IPS DF 6.9 (cell line): ENCODE data around the gene NME1.

Source experiments
- DNase-seq: peaks from one replicate; pipeline ENCODE4 v3.0.0-alpha.2; 2013; ENCODE audit warnings: low read depth, low spot score
- H3K27ac ChIP-seq: one replicate; pipeline ENCODE4 v1.5.1; 2013; ENCODE audit warnings: low read length, control low read depth
- H3K27me3 ChIP-seq: 2 replicates; pipeline ENCODE4 v1.6.1; 2013; ENCODE audit warnings: mild to moderate bottlenecking, low read length; ENCODE audit not compliant: control insufficient read depth, insufficient read depth
- H3K36me3 ChIP-seq: 2 replicates; pipeline ENCODE4 v1.6.1; 2013; ENCODE audit warnings: low read length; ENCODE audit not compliant: control insufficient read depth, insufficient read depth
- H3K4me1 ChIP-seq: 2 replicates; pipeline ENCODE4 v1.6.1; 2013; ENCODE audit warnings: low read length; ENCODE audit not compliant: control insufficient read depth, insufficient read depth
- H3K4me3 ChIP-seq: 2 replicates; pipeline ENCODE4 v1.5.1; 2013; ENCODE audit warnings: mild to moderate bottlenecking, low read length
- H3K9me3 ChIP-seq: 2 replicates; pipeline ENCODE4 v1.6.1; 2013; ENCODE audit warnings: low read length, inconsistent platforms; ENCODE audit not compliant: control insufficient read depth, insufficient read depth
- WGBS: extraction: QIAGEN DNeasy Blood & Tissue Kit; methylation state at CpG from one replicate; pipeline ENCODE4 v1.1.7; 2013; ENCODE audit warnings: mixed read lengths, missing lambda C conversion rate; ENCODE audit not compliant: insufficient read length, insufficient coverage; 5-methylcytosine and 5-hydroxymethylcytosine counted together

The NME1 gene

DNA sequence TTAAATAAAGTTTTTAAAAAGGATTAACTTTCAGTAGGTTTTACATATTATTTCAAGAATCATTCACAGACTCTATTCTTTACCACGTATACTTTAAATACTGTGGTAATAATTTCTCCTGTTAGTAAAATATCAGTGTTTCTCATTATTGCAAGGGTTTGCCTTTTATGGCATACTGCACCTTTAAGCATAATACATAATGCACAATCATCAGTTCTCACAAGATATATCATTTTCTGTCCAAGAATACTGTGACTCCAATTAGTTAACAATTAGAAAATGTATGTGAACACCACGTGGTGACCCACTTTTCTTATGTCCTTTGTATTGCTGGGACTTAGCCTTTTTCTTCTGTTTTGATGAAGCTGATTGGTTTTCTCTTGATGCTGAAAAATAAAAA is 38.5 kb downstream of the NME1 start:
- H3K36me3 ChIP-seq = peaks cover 12% of the 10 kb centered on the region; the same call in 1 of the 2 replicates
- DNase-seq = no peak
- no peak overlapping the region for H3K27ac ChIP-seq
- H3K27me3 ChIP-seq = no peaks in the 10 kb centered on the region
- no CpG with 5 or more reads among the region's 2 CpGs for WGBS
- no peak overlapping the region for H3K4me3 ChIP-seq
- H3K4me1 ChIP-seq = no peaks in the 10 kb centered on the region
- no peaks in the 10 kb centered on the region for H3K9me3 ChIP-seq

DNA sequence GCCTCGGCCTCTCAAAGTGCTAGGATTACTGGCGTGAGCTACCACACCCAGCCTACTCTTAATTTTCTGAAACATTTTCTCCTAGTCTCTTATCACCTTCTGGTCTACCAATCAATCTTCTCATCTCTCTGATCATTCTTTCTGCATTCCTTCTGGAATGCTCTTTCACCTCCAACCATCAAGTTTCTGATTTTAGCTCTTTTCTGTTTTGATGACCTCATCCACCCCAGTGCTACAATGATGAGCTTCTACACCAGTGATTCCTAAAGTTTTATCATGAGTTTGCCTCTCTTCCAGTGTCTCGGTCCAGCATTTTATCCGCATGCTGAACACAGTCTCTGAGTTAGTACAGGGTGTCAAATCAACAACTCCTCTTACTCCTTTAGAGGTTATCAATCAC is 44.4 kb downstream of the NME1 start:
- Histone ChIP-seq H3K4me3 (no peak overlapping the region), H3K27ac (no peak overlapping the region), H3K9me3 (no peaks in the 10 kb centered on the region), H3K4me1 (no peaks in the 10 kb centered on the region), H3K36me3 (peaks cover 9% of the 10 kb centered on the region; the same call in 1 of the 2 replicates), H3K27me3 (no peaks in the 10 kb centered on the region)
- no CpG with 5 or more reads among the region's 4 CpGs for WGBS
- no peak for DNase-seq

DNA sequence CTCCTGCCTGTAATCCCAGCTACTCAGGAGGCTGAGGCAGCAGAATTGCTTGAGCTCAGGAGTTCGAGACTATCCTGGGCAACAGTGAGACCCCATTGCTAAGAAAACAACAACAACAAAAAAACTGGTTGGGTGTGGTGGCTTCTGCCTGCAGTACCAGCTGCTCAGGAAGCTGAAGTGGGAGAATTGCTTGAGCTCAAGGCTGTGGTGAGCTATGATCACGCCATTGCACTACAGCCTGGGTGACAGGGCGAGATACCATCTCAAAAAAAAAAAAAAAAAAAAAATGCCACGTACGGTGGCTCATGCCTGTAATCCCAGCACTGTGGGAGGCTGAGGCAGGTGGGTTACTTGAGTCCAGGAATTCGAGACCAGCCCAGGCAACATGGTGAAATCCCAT is 46.9 kb downstream of the NME1 start:
- no peak for DNase-seq
- no peaks in the 10 kb centered on the region for H3K27me3 ChIP-seq
- H3K4me1 ChIP-seq = no peaks in the 10 kb centered on the region
- no peaks in the 10 kb centered on the region for H3K9me3 ChIP-seq
- WGBS = no CpG with 5 or more reads among the region's 6 CpGs
- H3K4me3 ChIP-seq = no peak overlapping the region
- peaks cover 8% of the 10 kb centered on the region; the same call in 1 of the 2 replicates for H3K36me3 ChIP-seq
- H3K27ac ChIP-seq = no peak overlapping the region

DNA sequence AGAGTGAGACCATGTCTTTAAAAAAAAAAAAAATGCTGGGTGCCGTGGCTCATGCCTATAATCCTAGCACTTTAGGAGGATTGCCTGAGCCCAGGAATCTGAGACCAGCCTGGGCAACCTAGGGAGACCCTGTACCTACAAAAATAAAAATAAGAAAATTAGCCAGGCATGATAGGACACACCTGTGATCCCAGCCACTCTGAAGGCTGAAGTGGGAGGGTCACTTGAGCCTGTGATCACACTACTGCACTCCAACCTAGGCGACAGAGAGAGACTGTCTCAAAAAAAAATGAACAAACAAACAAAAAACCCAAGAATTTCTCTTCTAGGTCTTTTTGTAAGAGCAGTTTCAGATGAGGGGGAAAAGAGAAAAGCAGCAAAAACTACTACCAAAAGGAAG is 47.5 kb downstream of the NME1 start:
- H3K36me3 ChIP-seq = peaks cover 10% of the 10 kb centered on the region; the same call in 1 of the 2 replicates

DNA sequence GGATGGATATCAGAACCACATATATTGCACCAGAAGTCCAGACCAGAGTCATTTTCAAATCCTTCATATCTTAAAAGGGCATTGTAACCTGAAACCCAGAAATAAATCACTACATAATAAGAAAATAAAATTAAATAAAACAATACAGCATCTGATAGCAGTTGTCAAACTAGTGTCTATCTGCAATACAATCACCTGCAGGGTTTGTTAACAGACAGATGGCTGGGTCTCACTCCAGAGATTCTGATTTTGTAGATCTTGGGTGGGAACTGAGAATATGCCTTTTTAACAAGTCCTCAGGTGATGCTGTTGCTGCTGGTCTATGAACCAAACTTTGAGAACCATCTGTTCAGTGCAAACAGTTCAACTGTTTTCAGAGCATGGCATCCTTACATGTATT is 50.5 kb downstream of the NME1 start:
- no peaks in the 10 kb centered on the region for H3K4me1 ChIP-seq
- no peak overlapping the region for H3K4me3 ChIP-seq
- H3K9me3 ChIP-seq = no peaks in the 10 kb centered on the region
- H3K36me3 ChIP-seq = peaks cover 7% of the 10 kb centered on the region; the same call in 1 of the 2 replicates
- H3K27ac ChIP-seq = no peak overlapping the region
- DNase-seq = no peak
- no peaks in the 10 kb centered on the region for H3K27me3 ChIP-seq

More for the DNA sequence above, 47.5 kb downstream of the NME1 start:
- Histone ChIP-seq H3K27ac (no peak overlapping the region), H3K4me3 (no peak overlapping the region), H3K9me3 (no peaks in the 10 kb centered on the region), H3K27me3 (no peaks in the 10 kb centered on the region), H3K4me1 (no peaks in the 10 kb centered on the region)
- WGBS = no CpG with 5 or more reads among the region's 2 CpGs
- DNase-seq = no peak
